Ovary (tissue), 9 donors: ENCODE data around the gene UBR1. TPM values are rescaled to one million over a fixed set of nuclear protein-coding genes. Genes with fewer than 3 reads are reported as not detected.
"Not testable (repeated sequence)": the region's sequence is repeated elsewhere in the genome, so short reads cannot be mapped to it uniquely, and the experiment has no call there.

Experiments
- DNase-seq, 5 donors: peaks; one replicate each; pipeline ENCODE4 v3.0.0-alpha.2; 2019 to 2020
- H3K27ac ChIP-seq, 2 donors: fragments of 200-600 bp; one replicate each; pipeline versions ENCODE4 v1.5.1 to v1.8.0; 2019 to 2022
- H3K27me3 ChIP-seq: fragments of 200-600 bp; one replicate; pipeline ENCODE4 v1.8.0; 2022
- H3K36me3 ChIP-seq: fragments of 200-600 bp; sonication (generic); one replicate; pipeline ENCODE4 v1.5.1; 2019
- H3K4me1 ChIP-seq: one replicate; pipeline ENCODE4 v1.8.1; 2013; ENCODE audit warnings: mild to moderate bottlenecking, moderate library complexity; ENCODE audit not compliant: insufficient read depth
- H3K4me3 ChIP-seq: fragments of 200-600 bp; sonication (generic); one replicate; pipeline ENCODE4 v1.5.1; 2017
- H3K9me3 ChIP-seq, 2 donors: fragments of 200-600 bp in 1 of 2; sonication (generic) in 1 of 2; one replicate each; pipeline versions ENCODE4 v1.5.1 to v1.8.1; 2013 to 2019; ENCODE audit warnings: mild to moderate bottlenecking in 1 of 2, moderate library complexity in 1 of 2
- CTCF ChIP-seq, 3 donors: fragments of 450-650 bp in 2 of 3; fragments of 200-600 bp in 1 of 3; IDR thresholded peaks; one replicate each; pipeline versions ENCODE4 v1.5.1 to v1.8.0; 2016 to 2022; ENCODE audit warnings: antibody characterized with exemption in 3 of 3, mild to moderate bottlenecking in 1 of 3
- EP300 ChIP-seq: sonication (generic); formaldehyde crosslinking; IDR thresholded peaks from one replicate; pipeline ENCODE4 v1.6.1; 2017; ENCODE audit warnings: antibody characterized with exemption
- POLR2A ChIP-seq: fragments of 450-650 bp; IDR thresholded peaks from one replicate; pipeline ENCODE4 v1.6.1; 2017; ENCODE audit warnings: antibody characterized with exemption, mild to moderate bottlenecking, moderate library complexity
- WGBS, 3 donors: extraction: QIAGEN DNeasy Blood & Tissue Kit in 1 of 3; methylation state at CpG; one replicate each; pipeline versions ENCODE4 v1.1.5 to v1.1.7; 2013 to 2017; 5-methylcytosine and 5-hydroxymethylcytosine counted together
- intact Hi-C, 4 donors: fragments of 100-400 bp; cut with DNase I; formaldehyde crosslinking; loops; one replicate each; pipeline versions ENCODE4 v1.11.0 to v1.15.1; 2022 to 2023
- polyA plus RNA-seq, 2 donors: library from polyadenylated mRNA; stranded (reverse); fragments of 200-250 nt in 1 of 2; fragments of 350-450 nt in 1 of 2; fragmentation: Illumina TruSeq in 1 of 2; extraction: RNeasy Lipid Tissue Mini Kit (QIAGEN cat#74804) in 1 of 2; gene quantifications; one replicate each; pipeline ENCODE4 v1.2.3, GENCODE V29; 2013 to 2014
- total RNA-seq, 7 donors: library from RNA; depleted of rRNA in 2 of 7; stranded (reverse); fragments of >200 nt in 2 of 7; fragmentation: NEBNext Ultra II Directional in 3 of 7; extraction: Animal tissue kit (Norgen Biotek cat#: 25700) in 3 of 7; gene quantifications; one replicate each; pipeline versions ENCODE4 v1.1.0 to v1.2.4, GENCODE V29; 2016 to 2023
- donor health status: DM: no; HTN: no; CAD: no; lungs with moderate emphysema.
- donor health status: DM: no; HTN: no; CAD: no.
- donor health status: Bipolar disorder and iron deficiency.
- donor health status: DM: yes; HTN: yes; CAD: no.
- donor health status: DM: no; HTN: no; CAD: no.
- donor health status: DM: yes; HTN: yes; CAD: no.

Gene UBR1
- total and polyA plus RNA-seq, 9 donors: 7.5 to 34.1 (median 26.8) TPM

- H3K4me3 ChIP-seq: no peak overlapping the region
Observed at GRCh38 chr15:43029476-43029875, 76.4 kb downstream of the UBR1 start.

GRCh38 chr15:43025150-43025549 lies 80.7 kb downstream of the UBR1 start:
- no peaks in the 10 kb centered on the region for H3K4me1 ChIP-seq
- H3K4me3 ChIP-seq: no peak overlapping the region
- no peak for DNase-seq
- no peak overlapping the region for H3K27ac ChIP-seq
- TF ChIP-seq EP300: no peak
- TF ChIP-seq POLR2A: no peak
- TF ChIP-seq CTCF (IDR thresholded peaks at IDR 0.05): no peak
- no peaks in the 10 kb centered on the region for H3K36me3 ChIP-seq
- no peaks in the 10 kb centered on the region for H3K9me3 ChIP-seq
- no peaks in the 10 kb centered on the region for H3K27me3 ChIP-seq
- intact Hi-C loops: no loop called here

More at GRCh38 chr15:43029476-43029875, 76.4 kb downstream of the UBR1 start:
- Histone ChIP-seq H3K27ac (no peak overlapping the region), H3K9me3 (no peaks in the 10 kb centered on the region), H3K4me1 (no peaks in the 10 kb centered on the region), H3K36me3 (no peaks in the 10 kb centered on the region), H3K27me3 (no peaks in the 10 kb centered on the region)
- TF ChIP-seq CTCF (IDR thresholded peaks at IDR 0.05) (no peak), POLR2A (no peak), EP300 (no peak)
- DNase-seq: no peak
- intact Hi-C loops: no loop called here

- H3K27ac ChIP-seq, intact Hi-C loops, H3K36me3 ChIP-seq: not testable (repeated sequence)
Observed at GRCh38 chr15:43014671-43015070, 91.2 kb downstream of the UBR1 start.

GRCh38 chr15:43009206-43009605 lies 96.6 kb downstream of the UBR1 start:
- intact Hi-C loops: no loop called here
- DNase-seq: no peak
- Histone ChIP-seq H3K27me3 (no peaks in the 10 kb centered on the region), H3K4me1 (no peaks in the 10 kb centered on the region), H3K9me3 (no peaks in the 10 kb centered on the region), H3K4me3 (no peak overlapping the region), H3K27ac (no peak overlapping the region), H3K36me3 (no peaks in the 10 kb centered on the region)
- no peak for TF ChIP-seq CTCF (IDR thresholded peaks at IDR 0.05)
- TF ChIP-seq POLR2A: no peak
- TF ChIP-seq EP300: no peak
- WGBS, 3 donors: 90 to 100% (median 98%) methylated on average over 3 of the region's 3 CpGs

More at GRCh38 chr15:43014671-43015070, 91.2 kb downstream of the UBR1 start:
- WGBS, 3 donors: 93 to 99% (median 93%) methylated on average over 9 to 31 of the region's 31 CpGs
- H3K27me3 ChIP-seq, DNase-seq, H3K4me3 ChIP-seq, H3K4me1 ChIP-seq, H3K9me3 ChIP-seq: not testable (repeated sequence)

GRCh38 chr15:43008150-43008549 lies 97.7 kb downstream of the UBR1 start:
- no peak for DNase-seq

More at GRCh38 chr15:43008150-43008549, 97.7 kb downstream of the UBR1 start:
- H3K36me3 ChIP-seq: no peaks in the 10 kb centered on the region
- intact Hi-C loops: no loop called here
- H3K27me3 ChIP-seq: no peaks in the 10 kb centered on the region
- TF ChIP-seq EP300 (no peak), POLR2A (no peak), CTCF (IDR thresholded peaks at IDR 0.05) (no peak)
- H3K27ac ChIP-seq: no peak overlapping the region
- no peak overlapping the region for H3K4me3 ChIP-seq
- WGBS, 3 donors: 92 to 95% (median 93%) methylated on average over 14 of the region's 14 CpGs
- H3K4me1 ChIP-seq: no peaks in the 10 kb centered on the region
- no peaks in the 10 kb centered on the region for H3K9me3 ChIP-seq
